Panc1 (cell line): Measurements from ENCODE around the gene PALD1. TPM values are rescaled to one million over a fixed set of nuclear protein-coding genes. Genes with fewer than 3 reads are reported as not detected.

Source experiments
- ATAC-seq: fragments of 200-7000 bp; cut with Tn5 transposase; 2 replicates; pipeline ENCODE4 v1.9.1; 2020; ENCODE audit warnings: mild to moderate bottlenecking, moderate library complexity
- BruUV-seq: library from RNA; stranded (reverse); fragments of 400-500 nt; replicated peaks from 2 replicates; lab custom pipeline; 2021; lab: Mats Ljungman, UMichigan
- CTCF ChIA-PET: fragments of 300-600 bp; sonication (Branson Sonifier 250); formaldehyde crosslinking; loops from one replicate; lab custom pipeline; 2022; ENCODE audit warnings: antibody characterized with exemption; lab: Charles Lee
- POLR2A ChIA-PET: fragments of 300-600 bp; sonication (Branson Sonifier 250); formaldehyde crosslinking; loops from one replicate; lab custom pipeline; 2022; ENCODE audit warnings: antibody characterized with exemption; lab: Charles Lee
- DNase-seq: peaks from one replicate; pipeline ENCODE4 v3.0.0-alpha.2; 2010; ENCODE audit warnings: low read depth, low spot score
- H3K27ac ChIP-seq: 2 replicates; pipeline ENCODE4 v1.5.1; 2011; ENCODE audit warnings: mild to moderate bottlenecking, low read length, inconsistent platforms
- H3K27me3 ChIP-seq: fragments of 200-500 bp; sonication (Bioruptor generic); 2 replicates; pipeline ENCODE4 v1.6.0; 2014; ENCODE audit warnings: low read length, inconsistent platforms; ENCODE audit not compliant: control insufficient read depth, insufficient read depth
- H3K36me3 ChIP-seq: fragments of 200-500 bp; sonication (Bioruptor generic); 2 replicates; pipeline ENCODE4 v1.5.1; 2014; ENCODE audit warnings: inconsistent platforms, mild to moderate bottlenecking, low read length, moderate library complexity; ENCODE audit not compliant: control insufficient read depth, insufficient read depth
- H3K4me1 ChIP-seq: 2 replicates; pipeline ENCODE4 v1.5.1; 2011; ENCODE audit warnings: inconsistent platforms, mild to moderate bottlenecking, low read length, moderate library complexity; ENCODE audit not compliant: control insufficient read depth, insufficient read depth
- H3K4me3 ChIP-seq, 2 experiments: 2 replicates each; pipeline ENCODE4 v1.5.1; 2011 to 2012; ENCODE audit warnings: low read depth in 2 of 2, low read length in 2 of 2, mild to moderate bottlenecking in 2 of 2, inconsistent platforms in 1 of 2, moderate library complexity in 1 of 2
- H3K9me3 ChIP-seq: fragments of 200-500 bp; sonication (Bioruptor generic); 2 replicates; pipeline ENCODE4 v1.5.1; 2014; ENCODE audit warnings: low read depth, mild to moderate bottlenecking, inconsistent platforms, low read length, moderate library complexity; ENCODE audit not compliant: control insufficient read depth, insufficient read depth
- POLR2AphosphoS5 ChIP-seq: IDR thresholded peaks from 2 replicates; pipeline ENCODE4 v1.6.1; 2012; ENCODE audit warnings: mild to moderate bottlenecking, low read depth, low read length, moderate library complexity
- SIN3A ChIP-seq: IDR thresholded peaks from 2 replicates; pipeline ENCODE4 v1.6.1; 2012; ENCODE audit warnings: low read depth, mild to moderate bottlenecking, low read length, moderate library complexity, borderline replicate concordance; ENCODE audit not compliant: insufficient read depth
- TCF7L2 ChIP-seq: IDR thresholded peaks from 2 replicates; pipeline ENCODE4 v1.6.1; 2011; ENCODE audit warnings: mild to moderate bottlenecking, low read depth, low read length, inconsistent platforms
- in situ Hi-C: cut with HindIII; loops from 2 replicates; pipeline ENCODE4 v1.10.0; 2016; ENCODE audit warnings: low sequenced_read_pairs, low pct_unique_long_range_greater_than_20kb
- intact Hi-C: fragments of 100-400 bp; cut with micrococcal nuclease; formaldehyde crosslinking; loops from one replicate; pipeline ENCODE4 v1.10.0; 2022; ENCODE audit not compliant: unreplicated experiment
- total RNA-seq: library from RNA; stranded (reverse); gene quantifications from one replicate; pipeline ENCODE4 v1.2.1, GENCODE V29; 2021; ENCODE audit not compliant: unreplicated experiment
- TF ChIP-seq, protein P1 (sequence below), 2 experiments: IDR thresholded peaks; 2 replicates each; pipeline ENCODE4 v1.6.1; 2011 to 2012; ENCODE audit warnings: low read depth in 2 of 2, control low read depth in 1 of 2, low read length in 1 of 2, mild to moderate bottlenecking in 1 of 2, moderate library complexity in 1 of 2; ENCODE audit not compliant: insufficient read depth in 1 of 2
- TF ChIP-seq, protein P2 (sequence below): fragments of 450-650 bp; IDR thresholded peaks from 2 replicates; pipeline ENCODE4 v1.5.1; 2017; ENCODE audit warnings: mild to moderate bottlenecking

PALD1 gene
- total RNA-seq, 1 experiment from 2014 or later: 3.0 TPM

DNA sequence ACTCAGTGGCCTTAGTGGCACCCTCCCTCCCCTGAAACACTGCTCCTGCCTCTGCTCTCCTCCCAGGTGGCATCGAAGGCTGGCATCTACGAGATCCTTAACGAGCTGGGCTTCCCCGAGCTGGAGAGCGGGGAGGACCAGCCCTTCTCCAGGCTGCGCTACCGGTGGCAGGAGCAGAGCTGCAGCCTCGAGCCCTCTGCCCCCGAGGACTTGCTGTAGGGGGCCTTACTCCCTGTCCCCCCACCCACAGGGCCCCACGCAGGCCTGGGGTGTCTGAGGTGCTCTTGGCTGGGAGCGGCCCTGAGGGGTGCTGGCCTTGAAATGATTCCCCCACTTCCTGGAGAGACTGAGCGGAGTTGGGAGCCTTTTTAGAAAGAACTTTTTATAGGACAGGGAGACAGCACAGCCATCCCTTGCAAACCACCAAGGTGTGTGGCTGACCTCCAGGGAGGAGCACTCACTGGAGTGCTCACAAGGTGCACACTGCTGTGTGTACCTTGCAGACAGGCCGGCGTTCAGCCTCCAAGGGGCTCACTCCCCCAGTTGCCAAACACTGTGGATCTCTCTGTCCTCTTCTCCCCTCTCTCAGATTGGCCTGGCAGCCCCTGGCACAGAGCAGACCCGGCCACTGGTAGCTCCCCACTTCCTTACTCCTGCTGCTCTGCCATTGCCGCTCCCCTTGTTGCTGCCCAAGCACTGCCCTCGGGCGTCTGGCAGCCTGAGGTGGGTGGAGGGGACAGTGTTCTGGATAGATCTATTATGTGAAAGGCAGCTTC is 88.1 kb downstream of the PALD1 start:
- Histone ChIP-seq H3K4me3 (no peak overlapping the region), H3K27ac (no peak overlapping the region), H3K36me3 (no peaks in the 10 kb centered on the region), H3K9me3 (no peaks in the 10 kb centered on the region), H3K4me1 (no peaks in the 10 kb centered on the region), H3K27me3 (no peaks in the 10 kb centered on the region)
- BruUV-seq: no TSS peak
- TF ChIP-seq, protein P1, sequence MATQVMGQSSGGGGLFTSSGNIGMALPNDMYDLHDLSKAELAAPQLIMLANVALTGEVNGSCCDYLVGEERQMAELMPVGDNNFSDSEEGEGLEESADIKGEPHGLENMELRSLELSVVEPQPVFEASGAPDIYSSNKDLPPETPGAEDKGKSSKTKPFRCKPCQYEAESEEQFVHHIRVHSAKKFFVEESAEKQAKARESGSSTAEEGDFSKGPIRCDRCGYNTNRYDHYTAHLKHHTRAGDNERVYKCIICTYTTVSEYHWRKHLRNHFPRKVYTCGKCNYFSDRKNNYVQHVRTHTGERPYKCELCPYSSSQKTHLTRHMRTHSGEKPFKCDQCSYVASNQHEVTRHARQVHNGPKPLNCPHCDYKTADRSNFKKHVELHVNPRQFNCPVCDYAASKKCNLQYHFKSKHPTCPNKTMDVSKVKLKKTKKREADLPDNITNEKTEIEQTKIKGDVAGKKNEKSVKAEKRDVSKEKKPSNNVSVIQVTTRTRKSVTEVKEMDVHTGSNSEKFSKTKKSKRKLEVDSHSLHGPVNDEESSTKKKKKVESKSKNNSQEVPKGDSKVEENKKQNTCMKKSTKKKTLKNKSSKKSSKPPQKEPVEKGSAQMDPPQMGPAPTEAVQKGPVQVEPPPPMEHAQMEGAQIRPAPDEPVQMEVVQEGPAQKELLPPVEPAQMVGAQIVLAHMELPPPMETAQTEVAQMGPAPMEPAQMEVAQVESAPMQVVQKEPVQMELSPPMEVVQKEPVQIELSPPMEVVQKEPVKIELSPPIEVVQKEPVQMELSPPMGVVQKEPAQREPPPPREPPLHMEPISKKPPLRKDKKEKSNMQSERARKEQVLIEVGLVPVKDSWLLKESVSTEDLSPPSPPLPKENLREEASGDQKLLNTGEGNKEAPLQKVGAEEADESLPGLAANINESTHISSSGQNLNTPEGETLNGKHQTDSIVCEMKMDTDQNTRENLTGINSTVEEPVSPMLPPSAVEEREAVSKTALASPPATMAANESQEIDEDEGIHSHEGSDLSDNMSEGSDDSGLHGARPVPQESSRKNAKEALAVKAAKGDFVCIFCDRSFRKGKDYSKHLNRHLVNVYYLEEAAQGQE (IDR thresholded peaks at IDR 0.05; ENCODE audit: insufficient read depth in 1 of 2, low read depth in 2 of 2, low read length in 1 of 2): no peak
- TF ChIP-seq POLR2AphosphoS5 (no peak), SIN3A (no peak), TCF7L2 (no peak)
- TF ChIP-seq, protein P2, sequence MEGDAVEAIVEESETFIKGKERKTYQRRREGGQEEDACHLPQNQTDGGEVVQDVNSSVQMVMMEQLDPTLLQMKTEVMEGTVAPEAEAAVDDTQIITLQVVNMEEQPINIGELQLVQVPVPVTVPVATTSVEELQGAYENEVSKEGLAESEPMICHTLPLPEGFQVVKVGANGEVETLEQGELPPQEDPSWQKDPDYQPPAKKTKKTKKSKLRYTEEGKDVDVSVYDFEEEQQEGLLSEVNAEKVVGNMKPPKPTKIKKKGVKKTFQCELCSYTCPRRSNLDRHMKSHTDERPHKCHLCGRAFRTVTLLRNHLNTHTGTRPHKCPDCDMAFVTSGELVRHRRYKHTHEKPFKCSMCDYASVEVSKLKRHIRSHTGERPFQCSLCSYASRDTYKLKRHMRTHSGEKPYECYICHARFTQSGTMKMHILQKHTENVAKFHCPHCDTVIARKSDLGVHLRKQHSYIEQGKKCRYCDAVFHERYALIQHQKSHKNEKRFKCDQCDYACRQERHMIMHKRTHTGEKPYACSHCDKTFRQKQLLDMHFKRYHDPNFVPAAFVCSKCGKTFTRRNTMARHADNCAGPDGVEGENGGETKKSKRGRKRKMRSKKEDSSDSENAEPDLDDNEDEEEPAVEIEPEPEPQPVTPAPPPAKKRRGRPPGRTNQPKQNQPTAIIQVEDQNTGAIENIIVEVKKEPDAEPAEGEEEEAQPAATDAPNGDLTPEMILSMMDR: no peak
- in situ Hi-C loops: no loop called here
- ChIA-PET POLR2A (no interaction called here), CTCF (no interaction called here)
- no peak for ATAC-seq
- DNase-seq: no peak
- intact Hi-C loops: no loop called here

DNA sequence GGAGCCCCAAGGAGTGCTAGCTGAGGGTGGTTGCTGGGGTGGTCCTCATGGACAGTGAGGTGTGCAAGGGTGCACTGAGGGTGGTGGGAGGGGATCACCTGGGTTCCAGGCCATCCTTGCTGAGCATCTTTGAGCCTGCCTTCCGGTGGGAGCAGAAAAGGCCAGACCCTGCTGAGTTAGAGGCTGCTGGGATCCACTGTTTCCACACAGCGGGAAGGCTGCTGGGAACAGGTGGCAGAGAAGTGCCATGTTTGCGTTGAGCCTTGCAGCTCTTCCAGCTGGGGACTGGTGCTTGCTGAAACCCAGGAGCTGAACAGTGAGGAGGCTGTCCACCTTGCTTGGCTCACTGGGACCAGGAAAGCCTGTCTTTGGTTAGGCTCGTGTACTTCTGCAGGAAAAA is 89.0 kb downstream of the PALD1 start:
- ChIA-PET POLR2A (no interaction called here), CTCF (no interaction called here)
- no peak overlapping the region for H3K27ac ChIP-seq
- intact Hi-C loops (no loop called here), in situ Hi-C loops (no loop called here)
- no peaks in the 10 kb centered on the region for H3K36me3 ChIP-seq
- H3K4me1 ChIP-seq: no peaks in the 10 kb centered on the region
- DNase-seq (no peak), ATAC-seq (no peak)
- BruUV-seq: no TSS peak
- no peaks in the 10 kb centered on the region for H3K27me3 ChIP-seq
- TF ChIP-seq SIN3A (no peak), TCF7L2 (no peak), POLR2AphosphoS5 (no peak)
- TF ChIP-seq, protein P1 (IDR thresholded peaks at IDR 0.05; ENCODE audit: insufficient read depth in 1 of 2, low read depth in 2 of 2, low read length in 1 of 2): no peak
- TF ChIP-seq, protein P2: no peak
- H3K9me3 ChIP-seq: no peaks in the 10 kb centered on the region
- H3K4me3 ChIP-seq: no peak overlapping the region
